ENCODE data around the gene RASA3. TPM values are rescaled to one million over a fixed set of nuclear protein-coding genes. Genes with fewer than 3 reads are reported as not detected.

Gene RASA3
- total and polyA plus RNA-seq, 2 of the 8 experiments (the other 6 are each of a cell fraction or from before 2014, with no cell fraction given), result 7.5 to 21.9 TPM

- no peak for DNase-seq (ENCODE audit: low read depth in 1 of 2, low spot score in 2 of 2)
- WGBS, 2 experiments (ENCODE audit: extremely low coverage in 1 of 2, insufficient coverage in 1 of 2, insufficient read length in 1 of 2, insufficient replicate concordance in 2 of 2, low coverage in 1 of 2, low lambda C conversion rate in 2 of 2, missing lambda C conversion rate in 1 of 2), result 91% methylated on average over 38 of the region's 56 CpGs; no CpG with 5 or more reads in 1 of the 2 experiments
- H3K4me2 ChIP-seq (ENCODE audit: insufficient read depth in 1 of 2, low read depth in 2 of 2, low read length in 2 of 2), result no peak overlapping the region
Observed at GRCh38 chr13:113974304-113975281, 157.8 kb downstream of the RASA3 start.

More at GRCh38 chr13:113974304-113975281, 157.8 kb downstream of the RASA3 start:
- no peak overlapping the region; the same call in 1 of the 2 replicates for H4K8ac ChIP-seq (ENCODE audit: extremely low read depth, insufficient read depth, low read length)
- no peak overlapping the region for H2BK120ac ChIP-seq (replicated peaks; ENCODE audit: low read depth, low read length)
- POLR2A ChIA-PET (ENCODE audit: partially characterized antibody), result no interaction called here
- H2BK15ac ChIP-seq (ENCODE audit: low read length), result no peak overlapping the region
- FAIRE-seq, result no peak
- no peak overlapping the region for H3K4ac ChIP-seq (replicated peaks; ENCODE audit: insufficient read length, low read depth, low read length)
- no peak overlapping the region for H2AK5ac ChIP-seq (ENCODE audit: low read depth, low read length)
- no peak overlapping the region for H2BK20ac ChIP-seq (ENCODE audit: low read length)
- no peak overlapping the region for H3K23ac ChIP-seq (ENCODE audit: insufficient read length)
- H3K18ac ChIP-seq (ENCODE audit: extremely low read depth, low read length), result no peak overlapping the region
- H3K27ac ChIP-seq (ENCODE audit: low read depth, low read length), result no peak overlapping the region
- no peak overlapping the region for H3K56ac ChIP-seq (replicated peaks; ENCODE audit: insufficient read length, low read depth, low read length)
- H3K4me3 ChIP-seq (ENCODE audit: extremely low read depth in 1 of 4, insufficient read depth in 2 of 4, low read depth in 3 of 4, low read length in 4 of 4), result no peak overlapping the region
- no peak overlapping the region for H2BK12ac ChIP-seq (ENCODE audit: low read depth, low read length)
- H3K27me3 ChIP-seq (replicated peaks in 1 of 4; ENCODE audit: control insufficient read depth in 3 of 4, extremely low read depth in 1 of 4, insufficient read depth in 3 of 4, low read length in 3 of 4), result no peaks in the 10 kb centered on the region
- no peaks in the 10 kb centered on the region for H3K79me2 ChIP-seq (ENCODE audit: control insufficient read depth in 1 of 2, insufficient read depth in 2 of 2, low read length in 2 of 2)
- H3K4me1 ChIP-seq (replicated peaks in 1 of 4; ENCODE audit: control insufficient read depth in 3 of 4, insufficient read depth in 4 of 4, low read length in 3 of 4), result peaks cover 0 to 4% (median 0%) of the 10 kb centered on the region in 4 experiments; a peak in 2 of 7 replicates
- no peaks in the 10 kb centered on the region for H3K9me3 ChIP-seq (ENCODE audit: insufficient read depth in 2 of 2, low read depth in 1 of 2, low read length in 1 of 2)
- no peak overlapping the region for H3K14ac ChIP-seq (ENCODE audit: insufficient read length)
- CTCF ChIA-PET (ENCODE audit: partially characterized antibody), result interaction anchor here (0.6 kb wide), 1 partner anchor 46 kb away, joined by 4 read pairs; no protein-coding TSS in a partner anchor
- H3K9ac ChIP-seq (replicated peaks in 1 of 4; ENCODE audit: extremely low read depth in 1 of 4, low read depth in 3 of 4, low read length in 3 of 4), result no peak overlapping the region
- H3K23me2 ChIP-seq (ENCODE audit: low read depth, low read length), result no peaks in the 10 kb centered on the region
- no peaks in the 10 kb centered on the region for H3K36me3 ChIP-seq (ENCODE audit: control insufficient read depth in 2 of 4, insufficient read depth in 4 of 4, low read length in 3 of 4)
- no peak overlapping the region for H4K91ac ChIP-seq (replicated peaks; ENCODE audit: insufficient read length, low read length)
- H4K20me1 ChIP-seq (replicated peaks in 1 of 2; ENCODE audit: control insufficient read depth in 1 of 2, insufficient read depth in 2 of 2, low read length in 2 of 2), result peaks cover 0 to 4% of the 10 kb centered on the region in 2 experiments
- no peak overlapping the region for H2AFZ ChIP-seq (ENCODE audit: low read length)
- H2BK5ac ChIP-seq (ENCODE audit: low read depth, low read length), result no peak overlapping the region
- H4K5ac ChIP-seq (ENCODE audit: insufficient read length, low read depth, low read length), result no peak overlapping the region
- no peak for TF ChIP-seq NRF1 (IDR thresholded peaks at IDR 0.05; ENCODE audit: low read depth, low read length)
- no peak for TF ChIP-seq POU5F1 (IDR thresholded peaks at IDR 0.05; ENCODE audit: low read depth, low read length)
- no peak for TF ChIP-seq NANOG (IDR thresholded peaks at IDR 0.05; ENCODE audit: insufficient read depth, low read depth, low read length, poor library complexity, severe bottlenecking)
- TF ChIP-seq CEBPB (IDR thresholded peaks at IDR 0.05; ENCODE audit: low read depth, low read length), result no peak
- TF ChIP-seq FOSL1 (IDR thresholded peaks at IDR 0.05; ENCODE audit: insufficient read depth, low read depth, low read length), result no peak
- no peak for TF ChIP-seq GABPA (IDR thresholded peaks at IDR 0.05; ENCODE audit: borderline replicate concordance, insufficient read depth, low read length)
- no peak for TF ChIP-seq CTBP2 (IDR thresholded peaks at IDR 0.05; ENCODE audit: borderline replicate concordance, insufficient read depth, insufficient read length, low read length)
- no peak for TF ChIP-seq PHF8 (conservative IDR thresholded peaks at IDR 0.05; ENCODE audit: low read depth, low read length)
- no peak for TF ChIP-seq RNF2 (IDR thresholded peaks at IDR 0.05; ENCODE audit: borderline replicate concordance, low read depth, low read length, missing control alignments, poor library complexity, severe bottlenecking)
- no peak for TF ChIP-seq POLR2AphosphoS5 (IDR thresholded peaks at IDR 0.05; ENCODE audit: low read depth, low read length)
- H3K79me1 ChIP-seq (ENCODE audit: low read depth, low read length), result no peaks in the 10 kb centered on the region
